ENCODE data around the gene MVD. TPM values are rescaled to one million over a fixed set of nuclear protein-coding genes. Genes with fewer than 3 reads are reported as not detected.
A peak's percentile ranks its signal among the peaks of the same experiment; 100 is the strongest.

The MVD gene
- total and polyA plus RNA-seq, 8 donors = 24.3 to 154 (median 36.3) TPM

GRCh38 chr16:88686439-88687253, 23.8 kb upstream of the MVD start, which contains the start of gene SNAI3:
SNAI3 (minus strand) TSS chr16:88686507; CDS start chr16:88686406, 101 bp downstream.
- Histone ChIP-seq H3K36me3 (no peaks in the 10 kb centered on the region), H3K4me1 (peaks cover 14 to 51% of the 10 kb centered on the region in 2 donors), H3K27me3 (peaks cover 0 to 93% of the 10 kb centered on the region in 2 donors), H3K9me3 (no peaks in the 10 kb centered on the region), H3K4me3 (peak within 1 kb of the TSS; percentile 38 to 72), H3K27ac (peak within 1 kb of the TSS in 1 of 2 donors; percentile 61)
- DNase-seq (peak; percentile 41 to 97 (median 82)), ATAC-seq (peak; percentile 93)
- TF ChIP-seq CTCF (IDR thresholded peaks at IDR 0.05) = no peak
- intact Hi-C loops (cut with DNase I) = no loop called here

- intact Hi-C loops (cut with DNase I) = no loop called here
- ATAC-seq (peak; percentile 73), DNase-seq (peak in 1 of 4 donors; percentile 90)
- Histone ChIP-seq H3K27me3 (peaks cover 2 to 95% of the 10 kb centered on the region in 2 donors), H3K4me3 (peak overlapping the region; percentile 38 to 72), H3K27ac (peak overlapping the region in 1 of 2 donors; percentile 61), H3K36me3 (no peaks in the 10 kb centered on the region), H3K9me3 (no peaks in the 10 kb centered on the region), H3K4me1 (peaks cover 14 to 51% of the 10 kb centered on the region in 2 donors)
- no peak for TF ChIP-seq CTCF (IDR thresholded peaks at IDR 0.05)
Measured at GRCh38 chr16:88686062-88686438, 23.2 kb upstream of the MVD start.

GRCh38 chr16:88685156-88686061, 22.5 kb upstream of the MVD start:
- Histone ChIP-seq H3K36me3 (no peaks in the 10 kb centered on the region), H3K9me3 (no peaks in the 10 kb centered on the region), H3K27ac (peak overlapping the region in 1 of 2 donors; percentile 61), H3K4me1 (peaks cover 14 to 50% of the 10 kb centered on the region in 2 donors), H3K27me3 (peaks cover 3 to 93% of the 10 kb centered on the region in 2 donors), H3K4me3 (peak overlapping the region; percentile 38 to 72)
- DNase-seq (peak in 1 of 4 donors; percentile 80), ATAC-seq (peak; percentile 4)
- intact Hi-C loops (cut with DNase I) = no loop called here
- peak; percentile 39 to 53 for TF ChIP-seq CTCF (IDR thresholded peaks at IDR 0.05)

GRCh38 chr16:88684569-88685155, 21.8 kb upstream of the MVD start:
- H3K4me3 ChIP-seq = no peak overlapping the region
- peak in 1 of 4 donors; percentile 70 for DNase-seq

More at GRCh38 chr16:88684569-88685155, 21.8 kb upstream of the MVD start:
- no peaks in the 10 kb centered on the region for H3K36me3 ChIP-seq
- no peaks in the 10 kb centered on the region for H3K9me3 ChIP-seq
- intact Hi-C loops (cut with DNase I) = no loop called here
- TF ChIP-seq CTCF (IDR thresholded peaks at IDR 0.05) = no peak
- H3K27ac ChIP-seq = no peak overlapping the region
- peaks cover 3 to 85% of the 10 kb centered on the region in 2 donors for H3K27me3 ChIP-seq
- no peak for ATAC-seq
- peaks cover 14 to 55% of the 10 kb centered on the region in 2 donors for H3K4me1 ChIP-seq

Measured in left lung (tissue), 10 donors.